ENCODE measurements around the gene AOPEP.
A peak's percentile ranks its signal among the peaks of the same experiment; 100 is the strongest.

AOPEP gene

GRCh38 chr9:94851467-94851866 is 125.0 kb downstream of the AOPEP start:
- no peak for DNase-seq

GRCh38 chr9:94851892-94852291 is 125.4 kb downstream of the AOPEP start:
- no peak for DNase-seq

GRCh38 chr9:94852373-94852772 is 125.9 kb downstream of the AOPEP start:
- peak; percentile 14 for DNase-seq

GRCh38 chr9:94853887-94854286 is 127.4 kb downstream of the AOPEP start:
- DNase-seq = peak; percentile 89

- DNase-seq = no peak
Observed at GRCh38 chr9:94855903-94856302, 129.4 kb downstream of the AOPEP start.

- DNase-seq = no peak
Observed at GRCh38 chr9:94857791-94858190, 131.3 kb downstream of the AOPEP start.

- DNase-seq = no peak
Observed at GRCh38 chr9:94859226-94859625, 132.7 kb downstream of the AOPEP start.

- DNase-seq = peak; percentile 7
Observed at GRCh38 chr9:94859891-94860290, 133.4 kb downstream of the AOPEP start.

- peak; percentile 90 for DNase-seq
Observed at GRCh38 chr9:94860678-94861588, 134.4 kb downstream of the AOPEP start.

- DNase-seq = no peak
Observed at GRCh38 chr9:94861589-94862272, 135.2 kb downstream of the AOPEP start.

GRCh38 chr9:94864196-94864595 is 137.7 kb downstream of the AOPEP start:
- peak; percentile 7 for DNase-seq

- peak; percentile 46 for DNase-seq
Observed at GRCh38 chr9:94864862-94865509, 138.5 kb downstream of the AOPEP start.

- peak; percentile 65 for DNase-seq
Observed at GRCh38 chr9:94865582-94866452, 139.3 kb downstream of the AOPEP start.

GRCh38 chr9:94866770-94867169 is 140.3 kb downstream of the AOPEP start:
- DNase-seq = peak; percentile 39

GRCh38 chr9:94867281-94867841 is 140.9 kb downstream of the AOPEP start:
- DNase-seq = peak; percentile 92

- peak; percentile 56 for DNase-seq
Observed at GRCh38 chr9:94867842-94868312, 141.4 kb downstream of the AOPEP start.

GRCh38 chr9:94868464-94868863 is 142.0 kb downstream of the AOPEP start:
- no peak for DNase-seq

- DNase-seq = peak; percentile 28
Observed at GRCh38 chr9:94869415-94869843, 142.9 kb downstream of the AOPEP start.

- DNase-seq = no peak
Observed at GRCh38 chr9:94870465-94870792, 143.9 kb downstream of the AOPEP start.

GRCh38 chr9:94870793-94871558 is 144.5 kb downstream of the AOPEP start:
- DNase-seq = no peak

- peak; percentile 30 for DNase-seq
Observed at GRCh38 chr9:94872083-94872833, 145.8 kb downstream of the AOPEP start.
